Activated T-helper 9 cell treated with anti-CD3 and anti-CD28 coated beads, Interleukin-2, amount 50 U/mL, for 16 hours (primary cell): ENCODE data around the gene AATK.
A peak's percentile ranks its signal among the peaks of the same experiment; 100 is the strongest.

Experiments used
- DNase-seq: peaks from one replicate; pipeline ENCODE4 v3.0.0-alpha.2; 2020; ENCODE audit warnings: low read depth

The AATK gene

GRCh38 chr17:81114351-81115093 is 51.5 kb downstream of the AATK start:
- no peak for DNase-seq

GRCh38 chr17:81113158-81113724 is 52.8 kb downstream of the AATK start:
- no peak for DNase-seq

- DNase-seq, result no peak
Observed at GRCh38 chr17:81112450-81112849, 53.6 kb downstream of the AATK start.

GRCh38 chr17:81111066-81111465 is 55.0 kb downstream of the AATK start:
- no peak for DNase-seq

GRCh38 chr17:81110488-81111040 is 55.5 kb downstream of the AATK start:
- DNase-seq, result no peak

- no peak for DNase-seq
Observed at GRCh38 chr17:81109957-81110356, 56.1 kb downstream of the AATK start.

GRCh38 chr17:81108220-81108619 is 57.8 kb downstream of the AATK start:
- no peak for DNase-seq

GRCh38 chr17:81106716-81107115 is 59.3 kb downstream of the AATK start:
- DNase-seq, result no peak

- DNase-seq, result no peak
Observed at GRCh38 chr17:81103379-81103778, 62.6 kb downstream of the AATK start.

- DNase-seq, result no peak
Observed at GRCh38 chr17:81102869-81103268, 63.2 kb downstream of the AATK start.

- no peak for DNase-seq
Observed at GRCh38 chr17:81102352-81102751, 63.7 kb downstream of the AATK start.

- peak; percentile 83 for DNase-seq
Observed at GRCh38 chr17:81101614-81102306, 64.3 kb downstream of the AATK start.

GRCh38 chr17:81100668-81101067 is 65.4 kb downstream of the AATK start:
- no peak for DNase-seq

GRCh38 chr17:81099888-81100287 is 66.1 kb downstream of the AATK start:
- no peak for DNase-seq

- DNase-seq, result peak; percentile 15
Observed at GRCh38 chr17:81097943-81098308, 68.1 kb downstream of the AATK start.

GRCh38 chr17:81097134-81097942 is 68.7 kb downstream of the AATK start:
- peak; percentile 67 for DNase-seq

- no peak for DNase-seq
Observed at GRCh38 chr17:81096741-81097133, 69.3 kb downstream of the AATK start.

- peak; percentile 21 for DNase-seq
Observed at GRCh38 chr17:81095383-81095762, 70.6 kb downstream of the AATK start.

- peak; percentile 93 for DNase-seq
Observed at GRCh38 chr17:81094509-81095382, 71.3 kb downstream of the AATK start.

- DNase-seq, result no peak
Observed at GRCh38 chr17:81093619-81094508, 72.2 kb downstream of the AATK start.
